GM21381 (cell line): ENCODE data around the gene FXR2.

Experiments
- ATAC-seq: cut with Tn5 transposase; IDR thresholded peaks from one replicate; pipeline ENCODE4 v1.9.1; 2021; ENCODE audit warnings: mild to moderate bottlenecking, moderate library complexity; ENCODE audit not compliant: unreplicated experiment

FXR2 gene

DNA sequence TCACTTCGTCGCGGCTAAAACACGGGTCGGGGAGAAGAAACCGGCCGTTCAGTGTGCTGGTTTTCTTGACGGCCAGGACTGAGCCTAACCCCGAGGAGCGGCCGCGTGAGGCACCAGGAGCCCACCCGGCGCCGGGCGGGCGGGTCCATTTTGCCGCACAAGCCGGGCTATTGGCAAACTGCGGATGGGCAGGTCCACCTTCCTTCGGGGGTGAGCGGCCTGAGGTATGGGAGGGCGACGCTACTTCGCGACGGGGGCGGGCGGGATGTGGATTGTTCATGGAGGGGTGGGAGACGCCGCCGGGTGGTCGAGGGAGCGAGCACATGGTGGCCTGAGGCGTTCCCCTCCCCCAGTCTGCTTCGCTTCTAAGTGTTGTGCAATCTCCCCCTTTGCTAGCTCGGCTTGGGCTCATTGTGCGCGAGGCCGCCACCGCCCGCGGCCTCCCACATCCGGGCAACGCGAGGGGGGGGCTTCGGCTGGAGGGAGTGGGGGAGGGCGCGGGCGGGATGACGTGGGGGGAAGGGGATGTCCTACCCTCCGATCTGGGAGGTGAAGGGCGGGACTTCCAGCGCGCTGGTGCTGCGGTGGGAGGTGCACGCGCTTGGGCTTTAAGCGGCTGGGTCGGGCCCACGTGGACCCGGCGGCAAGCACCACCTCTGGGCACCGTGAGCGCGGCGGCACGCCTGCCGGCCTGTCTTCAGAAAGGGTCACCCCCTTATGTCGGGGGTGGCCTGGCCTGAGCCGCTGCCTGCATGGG lies 41.2 kb downstream of the FXR2 start:
- no peak for ATAC-seq

DNA sequence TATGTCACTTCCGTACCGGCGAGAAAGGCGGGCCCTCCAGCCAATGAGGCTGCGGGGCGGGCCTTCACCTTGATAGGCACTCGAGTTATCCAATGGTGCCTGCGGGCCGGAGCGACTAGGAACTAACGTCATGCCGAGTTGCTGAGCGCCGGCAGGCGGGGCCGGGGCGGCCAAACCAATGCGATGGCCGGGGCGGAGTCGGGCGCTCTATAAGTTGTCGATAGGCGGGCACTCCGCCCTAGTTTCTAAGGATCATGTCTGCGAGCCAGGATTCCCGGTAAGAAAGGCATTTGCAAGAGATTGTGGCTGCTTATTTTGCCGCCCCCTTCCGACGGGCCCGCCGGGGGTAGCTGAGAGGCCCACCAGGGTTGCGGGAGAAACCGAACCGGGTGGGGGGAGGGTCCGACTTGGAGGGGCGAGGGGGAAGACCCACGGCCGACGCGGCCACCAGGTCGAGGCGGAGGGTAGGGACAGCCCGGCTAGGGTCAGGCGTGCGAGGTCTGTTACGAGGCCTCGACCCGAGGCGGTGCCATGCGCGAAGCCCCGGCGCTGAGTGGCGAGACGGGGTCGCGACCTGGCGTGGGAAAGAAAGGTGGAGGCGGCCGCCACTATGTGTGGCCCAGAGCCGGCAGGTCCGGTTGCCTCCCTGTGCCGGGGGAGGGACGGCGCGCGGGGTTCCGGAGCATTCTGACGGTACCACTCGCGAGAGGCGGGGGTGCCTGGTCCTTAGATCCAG lies 41.9 kb downstream of the FXR2 start:
- ATAC-seq, result peak; percentile 87

DNA sequence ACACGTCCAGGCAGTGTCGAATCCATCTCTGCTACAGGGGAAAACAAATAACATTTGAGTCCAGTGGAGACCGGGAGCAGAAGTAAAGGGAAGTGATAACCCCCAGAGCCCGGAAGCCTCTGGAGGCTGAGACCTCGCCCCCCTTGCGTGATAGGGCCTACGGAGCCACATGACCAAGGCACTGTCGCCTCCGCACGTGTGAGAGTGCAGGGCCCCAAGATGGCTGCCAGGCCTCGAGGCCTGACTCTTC lies 42.4 kb downstream of the FXR2 start:
- no peak for ATAC-seq

DNA sequence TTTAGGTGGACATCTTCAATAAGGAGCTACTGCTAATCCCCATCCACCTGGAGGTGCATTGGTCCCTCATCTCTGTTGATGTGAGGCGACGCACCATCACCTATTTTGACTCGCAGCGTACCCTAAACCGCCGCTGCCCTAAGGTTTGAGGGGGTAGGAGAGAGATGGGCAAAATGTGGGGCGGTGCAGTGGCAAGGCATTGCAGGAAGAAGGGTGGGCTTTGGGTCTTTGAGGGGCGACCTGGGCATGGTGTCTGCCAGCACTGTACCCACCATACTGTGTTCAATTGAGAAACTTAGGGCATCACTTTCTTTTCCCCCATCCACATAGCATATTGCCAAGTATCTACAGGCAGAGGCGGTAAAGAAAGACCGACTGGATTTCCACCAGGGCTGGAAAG lies 44.3 kb downstream of the FXR2 start:
- ATAC-seq, result no peak

DNA sequence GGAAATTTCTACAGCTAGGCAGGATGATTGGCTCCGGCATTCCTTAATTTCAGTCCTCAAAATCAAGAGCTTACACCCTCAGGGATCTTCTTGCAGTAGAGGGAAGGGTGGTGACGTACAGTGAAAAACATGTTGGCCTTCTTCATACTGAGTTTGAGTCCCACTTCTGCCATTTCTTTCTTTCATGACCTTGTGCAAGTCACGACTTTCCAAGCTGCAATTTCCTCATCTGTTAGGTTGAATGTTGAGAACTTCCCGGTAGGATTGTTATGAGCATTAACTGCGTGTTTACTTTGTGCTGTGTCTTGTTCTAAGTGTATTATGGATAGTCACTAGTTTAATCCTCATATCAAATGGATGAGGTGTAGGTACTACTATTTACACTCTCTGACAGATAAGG lies 45.1 kb downstream of the FXR2 start:
- no peak for ATAC-seq

DNA sequence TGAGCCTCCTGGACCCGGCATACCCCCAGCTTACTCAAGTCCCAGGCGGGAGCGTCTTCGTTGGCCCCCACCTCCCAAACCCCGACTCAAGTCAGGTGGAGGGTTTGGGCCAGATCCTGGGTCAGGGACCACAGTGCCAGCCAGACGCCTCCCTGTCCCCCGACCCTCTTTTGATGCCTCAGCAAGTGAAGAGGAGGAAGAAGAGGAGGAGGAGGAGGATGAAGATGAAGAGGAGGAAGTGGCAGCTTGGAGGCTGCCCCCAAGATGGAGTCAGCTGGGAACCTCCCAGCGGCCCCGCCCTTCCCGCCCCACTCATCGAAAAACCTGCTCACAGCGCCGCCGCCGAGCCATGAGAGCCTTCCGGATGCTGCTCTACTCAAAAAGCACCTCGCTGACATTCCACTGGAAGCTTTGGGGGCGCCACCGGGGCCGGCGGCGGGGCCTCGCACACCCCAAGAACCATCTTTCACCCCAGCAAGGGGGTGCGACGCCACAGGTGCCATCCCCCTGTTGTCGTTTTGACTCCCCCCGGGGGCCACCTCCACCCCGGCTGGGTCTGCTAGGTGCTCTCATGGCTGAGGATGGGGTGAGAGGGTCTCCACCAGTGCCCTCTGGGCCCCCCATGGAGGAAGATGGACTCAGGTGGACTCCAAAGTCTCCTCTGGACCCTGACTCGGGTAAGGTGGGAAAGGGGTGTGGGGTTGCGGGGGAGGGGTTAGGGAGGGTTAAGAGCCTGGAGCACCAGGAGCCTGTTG lies 51.4 kb downstream of the FXR2 start:
- no peak for ATAC-seq

DNA sequence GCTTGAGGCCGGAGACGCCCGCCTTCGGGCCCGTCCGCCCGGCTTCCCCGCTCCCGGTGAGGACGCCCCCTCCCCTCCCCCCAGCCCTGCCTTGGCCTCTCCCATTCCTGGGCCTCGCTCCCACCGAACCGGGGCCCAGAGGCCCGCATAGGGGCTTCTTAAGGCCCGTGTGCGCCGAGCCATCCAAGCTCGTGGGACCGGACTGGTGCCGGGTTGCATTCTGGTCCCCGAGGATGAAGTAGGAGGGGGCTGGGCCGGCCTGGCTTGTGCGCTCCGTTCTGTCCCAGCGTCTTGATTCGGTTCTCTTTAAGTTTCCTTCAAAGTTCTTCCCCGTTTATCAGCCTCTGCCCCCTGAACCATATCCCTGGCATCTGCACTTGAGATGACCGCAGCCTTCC lies 52.5 kb downstream of the FXR2 start:
- peak; percentile 7 for ATAC-seq

DNA sequence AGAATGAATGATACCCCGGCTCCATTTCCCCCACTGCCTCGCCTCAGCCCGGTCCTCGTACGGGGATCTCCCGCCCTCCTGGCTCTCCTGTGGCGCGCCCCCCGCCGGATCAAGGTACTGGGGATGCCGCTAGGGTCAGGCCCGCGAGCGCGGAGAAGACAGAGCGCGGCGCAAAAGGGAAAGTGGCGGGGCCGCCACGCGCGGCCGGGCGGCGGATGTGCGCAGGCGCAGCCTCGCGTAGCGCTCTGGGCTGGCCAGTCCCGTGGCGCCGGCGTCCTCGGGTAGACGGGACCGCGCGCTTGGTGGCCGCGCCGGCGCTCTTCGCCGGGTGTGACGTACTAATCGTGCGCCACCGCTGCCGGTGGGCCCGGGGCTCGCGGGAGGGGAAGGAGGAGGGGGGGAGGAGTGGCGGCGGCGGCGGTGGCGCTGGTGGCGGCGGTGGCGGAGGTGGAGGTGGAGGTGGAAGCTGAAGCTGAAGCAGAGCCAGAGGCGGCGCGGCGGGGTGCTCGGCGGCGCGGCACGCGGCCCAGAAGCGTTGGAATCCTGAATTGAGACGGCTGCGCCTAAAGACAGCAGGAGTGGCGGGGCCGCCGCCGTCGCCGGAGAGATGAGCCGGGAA lies 53.0 kb downstream of the FXR2 start, which contains the start of gene SENP3:
SENP3 (plus strand) TSS at position 331 of the 619 bp plus-strand sequence. CDS start 1,158 bp downstream, outside the sequence.
- ATAC-seq, result peak; percentile 67

DNA sequence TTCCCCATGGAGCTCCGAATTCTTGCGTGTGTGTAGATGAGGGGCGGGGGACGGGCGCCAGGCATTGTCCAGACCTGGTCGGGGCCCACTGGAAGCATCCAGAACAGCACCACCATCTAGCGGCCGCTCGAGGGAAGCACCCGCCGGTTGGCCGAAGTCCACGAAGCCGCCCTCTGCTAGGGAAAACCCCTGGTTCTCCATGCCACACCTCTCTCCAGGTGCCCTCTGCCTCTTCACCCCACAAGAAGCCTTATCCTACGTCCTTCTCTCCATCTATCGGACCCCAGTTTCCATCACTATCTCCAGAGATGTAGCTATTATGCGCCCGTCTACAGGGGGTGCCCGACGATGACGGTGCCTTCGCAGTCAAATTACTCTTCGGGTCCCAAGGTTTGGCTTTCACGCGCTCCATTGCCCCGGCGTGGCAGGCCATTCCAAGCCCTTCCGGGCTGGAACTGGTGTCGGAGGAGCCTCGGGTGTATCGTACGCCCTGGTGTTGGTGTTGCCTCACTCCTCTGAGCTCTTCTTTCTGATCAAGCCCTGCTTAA lies 53.6 kb downstream of the FXR2 start:
- ATAC-seq, result peak; percentile 54

DNA sequence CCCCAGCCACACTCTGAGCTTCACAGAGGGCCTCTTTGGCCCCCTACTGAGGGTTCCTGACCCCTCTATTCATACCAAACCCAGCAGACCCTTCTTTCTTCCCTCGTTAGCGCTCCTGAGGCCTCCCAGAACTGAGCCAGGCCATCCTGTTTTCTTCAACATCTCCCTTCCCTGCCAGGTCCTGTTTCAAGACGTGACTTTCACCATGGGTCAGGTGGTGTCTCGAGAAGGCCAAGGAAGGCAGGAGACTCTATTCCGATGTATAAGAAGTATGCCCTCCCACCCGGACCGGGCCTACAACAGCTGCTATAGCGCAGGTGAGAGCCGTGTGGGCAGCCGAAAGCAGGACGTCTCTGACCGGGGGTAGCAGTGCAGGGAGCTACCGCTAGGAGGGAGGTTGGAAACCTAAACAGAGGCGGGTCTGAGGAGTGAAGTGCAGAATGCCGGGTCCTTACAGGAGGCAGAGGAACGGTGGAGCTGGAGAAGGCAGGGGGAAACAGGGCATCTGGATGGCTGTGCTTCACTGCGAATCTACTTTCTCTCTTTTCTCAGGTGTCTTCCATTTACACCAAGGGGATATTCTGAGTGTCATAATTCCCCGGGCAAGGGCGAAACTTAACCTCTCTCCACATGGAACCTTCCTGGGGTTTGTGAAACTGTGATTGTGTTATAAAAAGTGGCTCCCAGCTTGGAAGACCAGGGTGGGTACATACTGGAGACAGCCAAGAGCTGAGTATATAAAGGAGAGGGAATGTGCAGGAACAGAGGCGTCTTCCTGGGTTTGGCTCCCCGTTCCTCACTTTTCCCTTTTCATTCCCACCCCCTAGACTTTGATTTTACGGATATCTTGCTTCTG lies 54.3 kb downstream of the FXR2 start:
- ATAC-seq, result no peak

DNA sequence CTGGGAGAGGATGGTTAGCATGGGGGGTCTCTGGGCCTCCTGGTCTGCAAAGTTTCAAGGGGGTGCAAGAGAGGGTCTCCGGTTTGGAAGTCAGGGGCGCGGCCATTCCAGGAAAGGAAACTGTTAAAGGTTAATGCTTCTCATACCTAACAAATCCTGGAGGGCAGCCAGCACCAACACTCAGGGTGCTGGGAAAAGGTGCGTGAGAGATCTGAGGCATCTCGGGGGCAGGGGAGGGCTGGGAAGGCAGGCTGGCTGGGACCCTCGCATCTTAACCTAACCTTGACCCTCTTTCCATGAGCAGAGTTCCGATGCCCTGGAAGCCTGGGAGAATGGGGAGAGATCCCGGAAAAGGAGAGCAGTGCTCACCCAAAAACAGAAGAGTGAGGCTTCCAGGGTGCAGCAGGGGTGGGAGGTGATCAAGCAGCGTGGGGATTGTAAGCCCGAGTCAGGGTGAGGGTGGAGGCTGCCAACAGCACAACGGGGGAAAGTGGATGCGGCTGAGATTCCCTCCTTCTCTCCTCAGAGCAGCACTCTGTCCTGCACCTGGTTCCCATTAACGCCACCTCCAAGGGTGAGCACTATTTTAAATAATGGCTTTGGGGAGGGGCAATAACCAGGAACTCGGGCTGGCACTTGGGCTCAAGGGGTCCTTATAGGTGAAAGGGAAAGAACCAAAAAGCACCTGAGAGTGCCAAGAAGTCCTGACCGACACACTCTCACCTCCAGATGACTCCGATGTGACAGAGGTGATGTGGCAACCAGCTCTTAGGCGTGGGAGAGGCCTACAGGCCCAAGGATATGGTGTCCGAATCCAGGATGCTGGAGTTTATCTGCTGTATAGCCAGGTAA lies 55.2 kb downstream of the FXR2 start:
- no peak for ATAC-seq

DNA sequence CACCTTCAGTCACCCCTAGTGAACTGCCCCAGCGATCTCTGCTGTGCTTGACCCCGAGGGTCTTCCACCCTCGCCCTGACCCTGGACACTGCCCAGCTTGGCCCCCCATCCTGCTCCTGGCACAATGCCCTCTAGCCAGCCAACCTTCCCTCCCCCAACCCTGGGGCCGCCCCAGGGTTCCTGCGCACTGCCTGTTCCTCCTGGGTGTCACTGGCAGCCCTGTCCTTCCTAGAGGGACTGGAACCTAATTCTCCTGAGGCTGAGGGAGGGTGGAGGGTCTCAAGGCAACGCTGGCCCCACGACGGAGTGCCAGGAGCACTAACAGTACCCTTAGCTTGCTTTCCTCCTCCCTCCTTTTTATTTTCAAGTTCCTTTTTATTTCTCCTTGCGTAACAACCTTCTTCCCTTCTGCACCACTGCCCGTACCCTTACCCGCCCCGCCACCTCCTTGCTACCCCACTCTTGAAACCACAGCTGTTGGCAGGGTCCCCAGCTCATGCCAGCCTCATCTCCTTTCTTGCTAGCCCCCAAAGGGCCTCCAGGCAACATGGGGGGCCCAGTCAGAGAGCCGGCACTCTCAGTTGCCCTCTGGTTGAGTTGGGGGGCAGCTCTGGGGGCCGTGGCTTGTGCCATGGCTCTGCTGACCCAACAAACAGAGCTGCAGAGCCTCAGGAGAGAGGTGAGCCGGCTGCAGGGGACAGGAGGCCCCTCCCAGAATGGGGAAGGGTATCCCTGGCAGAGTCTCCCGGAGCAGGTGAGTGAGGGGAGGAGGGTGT lies 56.0 kb downstream of the FXR2 start, which contains the start of gene TNFSF13:
TNFSF13 (plus strand) TSS at position 207 of the 776 bp plus-strand sequence; CDS start at position 497, 290 bp downstream.
- ATAC-seq, result no peak

DNA sequence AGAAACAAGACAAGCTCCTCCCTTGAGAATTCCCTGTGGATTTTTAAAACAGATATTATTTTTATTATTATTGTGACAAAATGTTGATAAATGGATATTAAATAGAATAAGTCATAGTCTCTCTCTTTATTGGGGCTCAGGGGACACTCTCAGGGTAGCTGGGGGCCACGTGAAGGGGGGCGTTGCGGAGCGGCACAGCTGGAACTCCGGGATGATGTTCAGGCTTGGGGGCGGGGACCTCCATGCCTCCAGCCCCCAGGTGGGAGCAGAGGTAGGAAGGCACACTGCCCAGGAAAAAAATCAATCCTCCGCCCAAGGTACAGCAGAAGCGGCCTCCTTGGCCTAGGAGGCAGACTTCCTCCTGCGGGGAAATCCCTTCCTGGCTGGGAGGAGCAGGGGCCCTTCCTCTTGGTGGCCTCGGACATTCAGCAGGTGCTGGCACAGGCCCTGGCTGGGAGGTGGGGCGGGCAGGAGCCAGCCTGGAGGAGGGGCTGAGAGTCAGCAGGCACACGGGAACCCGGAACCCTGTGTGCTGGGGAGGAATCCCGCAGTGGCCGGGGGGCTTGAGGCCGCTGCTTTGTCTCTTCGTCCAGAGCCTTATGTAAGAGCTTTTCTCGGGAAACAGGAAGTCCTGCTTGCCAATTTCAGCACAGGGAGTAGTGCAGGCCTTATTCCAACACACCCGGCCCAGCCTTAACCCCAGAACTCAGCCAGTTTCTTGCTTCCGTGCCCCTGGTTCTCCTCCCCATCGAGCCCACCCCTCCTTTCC lies 56.7 kb downstream of the FXR2 start:
- no peak for ATAC-seq

DNA sequence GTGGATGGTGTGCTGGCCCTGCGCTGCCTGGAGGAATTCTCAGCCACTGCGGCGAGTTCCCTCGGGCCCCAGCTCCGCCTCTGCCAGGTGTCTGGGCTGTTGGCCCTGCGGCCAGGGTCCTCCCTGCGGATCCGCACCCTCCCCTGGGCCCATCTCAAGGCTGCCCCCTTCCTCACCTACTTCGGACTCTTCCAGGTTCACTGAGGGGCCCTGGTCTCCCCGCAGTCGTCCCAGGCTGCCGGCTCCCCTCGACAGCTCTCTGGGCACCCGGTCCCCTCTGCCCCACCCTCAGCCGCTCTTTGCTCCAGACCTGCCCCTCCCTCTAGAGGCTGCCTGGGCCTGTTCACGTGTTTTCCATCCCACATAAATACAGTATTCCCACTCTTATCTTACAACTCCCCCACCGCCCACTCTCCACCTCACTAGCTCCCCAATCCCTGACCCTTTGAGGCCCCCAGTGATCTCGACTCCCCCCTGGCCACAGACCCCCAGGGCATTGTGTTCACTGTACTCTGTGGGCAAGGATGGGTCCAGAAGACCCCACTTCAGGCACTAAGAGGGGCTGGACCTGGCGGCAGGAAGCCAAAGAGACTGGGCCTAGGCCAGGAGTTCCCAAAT lies 57.4 kb downstream of the FXR2 start:
- no peak for ATAC-seq

DNA sequence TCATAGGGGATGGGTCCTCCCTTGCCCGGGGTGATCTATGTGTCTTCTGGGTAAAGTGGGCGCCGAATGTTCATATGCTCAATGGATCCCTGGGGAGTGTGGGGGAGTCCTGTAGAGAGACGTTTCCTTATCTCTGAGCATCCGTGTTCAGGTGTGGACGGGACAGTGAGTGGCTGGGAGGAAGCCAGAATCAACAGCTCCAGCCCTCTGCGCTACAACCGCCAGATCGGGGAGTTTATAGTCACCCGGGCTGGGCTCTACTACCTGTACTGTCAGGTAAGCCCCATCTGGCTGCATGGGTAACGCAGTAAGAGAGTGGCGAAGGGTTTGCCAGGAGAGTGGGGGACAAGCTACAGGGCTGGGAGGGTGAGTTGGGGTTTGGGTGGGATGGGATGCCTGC lies 58.1 kb downstream of the FXR2 start:
- ATAC-seq, result no peak

DNA sequence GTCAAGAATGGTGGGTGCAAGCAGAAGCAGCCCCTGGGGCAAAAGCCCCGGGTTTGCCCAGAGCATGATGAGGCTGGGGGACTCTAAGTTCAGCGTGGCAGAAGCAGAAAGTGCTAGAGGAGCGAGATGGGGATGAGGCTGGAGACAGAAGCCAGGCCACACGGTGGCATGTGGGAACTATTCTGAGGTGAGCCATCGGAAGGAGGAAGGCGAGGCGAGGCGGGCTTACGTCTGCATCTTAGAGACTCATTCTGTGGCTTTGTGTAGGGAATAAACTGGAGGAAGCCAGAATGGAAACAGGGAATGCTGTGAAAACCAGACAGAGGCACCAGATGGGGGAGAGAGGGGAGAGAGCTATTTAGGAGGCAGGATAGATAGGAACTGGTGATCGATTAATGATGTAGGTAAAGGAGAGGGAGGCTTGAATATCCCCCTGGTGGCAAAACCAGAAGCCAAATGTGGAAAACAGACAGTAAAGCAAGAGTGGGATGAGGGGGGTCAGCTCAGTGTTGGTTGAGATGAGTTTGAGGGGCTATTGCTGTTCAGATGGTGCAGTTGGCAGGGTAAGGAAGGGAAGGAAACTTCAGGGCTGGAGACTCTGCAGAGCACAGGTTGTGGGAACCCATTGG lies 59.3 kb downstream of the FXR2 start:
- ATAC-seq, result no peak

DNA sequence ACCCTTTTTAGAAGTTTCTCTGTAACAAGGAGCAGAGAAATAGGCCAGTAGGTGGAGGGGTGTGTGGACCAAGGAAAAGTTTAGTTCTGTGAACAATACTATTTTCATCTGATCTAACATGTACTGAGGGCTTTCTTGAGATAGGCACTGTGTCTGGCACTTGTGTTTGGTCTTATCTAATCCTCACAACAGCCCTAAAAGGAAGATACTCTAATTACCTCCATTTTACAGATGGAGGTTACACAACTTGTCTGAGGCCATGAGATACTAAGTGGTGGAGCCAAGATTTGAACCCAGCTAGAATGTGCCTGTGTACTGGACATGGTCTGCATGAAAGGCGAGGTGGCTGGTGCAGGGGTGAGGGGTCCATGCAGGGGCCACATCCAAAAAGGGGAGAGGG lies 61.3 kb downstream of the FXR2 start:
- ATAC-seq, result no peak
